ELF-1 (cell line): ENCODE results near the gene SEPHS2.
A peak's percentile ranks its signal among the peaks of the same experiment; 100 is the strongest.
"Not testable (repeated sequence)": the region's sequence is repeated elsewhere in the genome, so short reads cannot be mapped to it uniquely, and the experiment has no call there.

Experiments used
- DNase-seq: peaks from one replicate; pipeline ENCODE4 v3.0.0-alpha.2; 2016; ENCODE audit warnings: low read depth, low spot score

Gene SEPHS2

GRCh38 chr16:30398661-30399434 lies 46.8 kb downstream of the SEPHS2 start:
- peak; percentile 35 for DNase-seq

- DNase-seq: no peak
Measured at GRCh38 chr16:30397776-30398660, 47.7 kb downstream of the SEPHS2 start.

GRCh38 chr16:30397056-30397455 lies 48.6 kb downstream of the SEPHS2 start:
- no peak for DNase-seq

- DNase-seq: not testable (repeated sequence)
Measured at GRCh38 chr16:30396627-30397026, 49.0 kb downstream of the SEPHS2 start.

- no peak for DNase-seq
Measured at GRCh38 chr16:30395992-30396585, 49.6 kb downstream of the SEPHS2 start.

- peak; percentile 91 for DNase-seq
Measured at GRCh38 chr16:30395155-30395991, 50.3 kb downstream of the SEPHS2 start, which contains the start of gene ZNF48. TSS of gene ZNF48 (plus strand) at chr16:30395420. CDS start at chr16:30395795, 375 bp downstream.

- DNase-seq: peak; percentile 67
Measured at GRCh38 chr16:30394592-30395154, 51.0 kb downstream of the SEPHS2 start.
